ENCODE results near the gene IFT80. TPM values are rescaled to one million over a fixed set of nuclear protein-coding genes. Genes with fewer than 3 reads are reported as not detected.

IFT80 gene
- total RNA-seq, 1 experiment from 2014 or later = 26.3 TPM

MicroRNAs encoded within 50 kb of the gene (microRNA counts, 767-probe panel; counts per million panel counts)
- 22,840 counts per million, percentile 60 among the panel's probes with 10 or more counts for microRNA hsa-miR-15b-5p

Small RNA genes within 50 kb of the gene (microRNA-seq; reads per million reads assigned to microRNA genes)
- gene MIR15B (ENCODE audit: borderline number of aligned reads) (1,997 reads per million, percentile 86 among the genes with 10 or more reads in this experiment), gene MIR16-2 (ENCODE audit: borderline number of aligned reads) (477 reads per million, percentile 76 among the genes with 10 or more reads in this experiment)

Other genes starting within 250 kb of the IFT80 start
- 2.4 TPM for gene C3orf80, start 173.8 kb downstream of the IFT80 start, total RNA-seq (2021; ENCODE audit: unreplicated experiment)
- gene SMC4, start 425 bp upstream of the IFT80 start, total RNA-seq (2021; ENCODE audit: unreplicated experiment) = 123 TPM
- gene TRIM59, start 50.6 kb upstream of the IFT80 start, total RNA-seq (2021; ENCODE audit: unreplicated experiment) = 41.6 TPM
- 43.1 TPM for gene KPNA4, start 166.3 kb upstream of the IFT80 start, total RNA-seq (2021; ENCODE audit: unreplicated experiment)

Data from HCT116 (cell line).